GM19372 (cell line): ENCODE measurements around the gene ACVR1.

Experiments used
- ATAC-seq: cut with Tn5 transposase; IDR thresholded peaks from one replicate; pipeline ENCODE4 v1.9.1; 2021; ENCODE audit warnings: mild to moderate bottlenecking, low read depth, moderate library complexity; ENCODE audit not compliant: unreplicated experiment

Gene ACVR1

GRCh38 chr2:157803476-157803875 is 72.7 kb downstream of the ACVR1 start:
- ATAC-seq: no peak

- ATAC-seq: no peak
These were observed 75.2 kb downstream of the ACVR1 start for GRCh38 chr2:157800838-157801495.

DNA sequence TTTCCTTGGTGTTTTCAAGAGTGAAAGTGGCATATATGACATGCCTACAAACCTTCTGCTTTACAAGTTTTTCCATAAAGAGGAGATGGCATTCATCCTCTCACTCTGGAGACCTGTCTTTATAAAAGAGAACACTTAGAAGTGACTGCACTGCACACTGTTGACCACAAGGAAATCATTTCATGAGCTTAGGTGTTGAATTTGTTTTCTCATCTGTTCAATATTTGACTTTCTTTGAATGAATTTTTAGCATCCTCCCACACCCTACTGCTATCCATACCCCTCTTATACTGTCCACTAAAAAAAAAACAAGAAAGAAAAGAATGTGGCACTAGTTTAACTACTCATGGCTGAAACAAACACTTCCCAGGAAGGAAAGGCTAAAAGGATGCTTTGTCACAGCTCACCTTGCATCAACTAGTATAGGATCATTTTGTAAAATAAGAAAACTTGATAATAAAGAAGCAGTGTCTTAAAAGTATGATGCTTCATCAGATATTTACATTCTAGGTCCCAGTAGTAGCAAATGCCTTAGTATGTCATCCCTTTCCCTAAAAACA is 83.0 kb downstream of the ACVR1 start:
- no peak for ATAC-seq

GRCh38 chr2:157792335-157793052 is 83.6 kb downstream of the ACVR1 start:
- no peak for ATAC-seq

DNA sequence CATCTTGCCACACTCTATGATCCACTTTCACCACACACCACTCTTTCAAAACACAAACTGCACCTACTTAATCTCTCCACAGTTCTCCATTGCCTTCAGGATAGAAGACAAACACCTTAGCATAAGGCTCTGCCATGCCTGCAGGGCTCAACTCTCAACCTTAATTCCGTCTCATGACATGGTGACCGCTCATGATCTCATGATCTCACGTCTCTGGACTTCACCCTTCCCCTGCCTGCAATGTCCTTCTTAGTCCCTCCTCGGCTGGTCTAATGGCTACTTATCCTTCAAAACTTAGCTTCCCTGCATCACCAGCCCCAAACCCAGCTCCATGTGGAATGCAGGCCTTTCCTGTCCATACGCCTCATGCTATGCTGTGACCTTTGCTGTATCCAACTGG is 85.3 kb downstream of the ACVR1 start:
- ATAC-seq: no peak

- ATAC-seq: no peak
These were observed 86.1 kb downstream of the ACVR1 start for GRCh38 chr2:157789933-157790511.

DNA sequence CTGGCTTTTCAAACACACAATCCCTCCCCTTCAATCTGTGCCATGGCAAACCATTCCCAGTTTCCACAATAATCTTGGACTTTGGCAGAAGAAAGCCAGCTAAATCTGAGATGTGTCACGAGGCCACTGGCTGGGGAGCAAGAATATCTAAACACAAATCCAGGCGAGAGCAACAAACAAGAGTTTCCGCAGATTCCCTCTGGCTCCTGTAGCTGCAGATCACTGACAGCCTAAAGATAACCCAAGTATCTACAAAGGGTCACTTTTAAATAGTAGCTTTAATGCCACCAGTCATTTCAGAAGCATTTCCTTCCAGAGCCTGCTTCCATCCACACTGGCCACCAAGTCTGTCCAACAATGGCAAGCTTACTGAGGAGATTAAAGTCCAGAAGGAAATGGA is 86.9 kb downstream of the ACVR1 start:
- ATAC-seq: no peak

DNA sequence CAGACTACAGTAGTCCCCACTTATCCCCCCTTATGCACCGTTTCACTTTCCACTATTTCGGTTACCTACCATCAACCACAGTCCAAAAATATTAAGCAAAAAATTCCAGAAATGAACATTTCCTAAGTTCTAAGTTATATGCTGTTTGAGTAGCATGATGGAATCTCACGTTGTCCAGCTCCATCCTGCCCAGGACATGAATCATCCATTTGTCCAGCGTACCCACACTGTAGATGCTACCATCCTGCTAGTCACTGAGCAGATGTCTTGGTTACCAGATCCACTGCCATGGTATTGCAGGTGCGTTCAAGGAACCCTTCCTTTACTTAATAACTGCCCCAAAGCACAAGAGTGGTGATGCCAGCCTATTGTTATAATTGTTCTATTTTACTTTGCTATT is 87.9 kb downstream of the ACVR1 start:
- no peak for ATAC-seq

DNA sequence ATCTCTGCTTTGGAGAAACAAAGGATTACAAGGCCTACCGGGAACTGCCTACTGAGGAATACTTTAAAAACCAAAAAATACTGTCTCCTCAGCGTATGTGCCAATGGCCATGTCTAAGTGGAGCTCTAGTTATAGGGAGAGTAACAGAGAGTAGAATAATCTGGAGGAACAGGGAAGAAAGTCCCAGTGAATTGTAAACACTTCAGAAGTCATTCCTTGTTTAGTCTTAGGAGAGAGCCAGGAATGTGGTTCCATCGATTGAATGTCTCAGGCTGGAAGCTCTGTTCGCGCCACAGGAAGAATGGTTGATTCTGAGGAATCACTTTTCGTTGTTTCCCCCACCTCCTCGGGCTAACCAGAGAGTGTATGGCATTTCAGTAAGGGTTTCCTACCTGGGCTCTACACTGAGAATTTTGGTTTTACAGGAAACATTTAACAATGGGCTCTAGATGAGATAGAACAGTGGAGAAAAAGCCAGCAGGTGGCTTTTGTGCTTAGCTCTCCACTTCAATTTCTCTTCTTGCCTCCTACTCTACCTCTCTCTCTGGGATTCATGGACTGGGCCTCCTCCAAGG is 88.7 kb downstream of the ACVR1 start:
- ATAC-seq: no peak

DNA sequence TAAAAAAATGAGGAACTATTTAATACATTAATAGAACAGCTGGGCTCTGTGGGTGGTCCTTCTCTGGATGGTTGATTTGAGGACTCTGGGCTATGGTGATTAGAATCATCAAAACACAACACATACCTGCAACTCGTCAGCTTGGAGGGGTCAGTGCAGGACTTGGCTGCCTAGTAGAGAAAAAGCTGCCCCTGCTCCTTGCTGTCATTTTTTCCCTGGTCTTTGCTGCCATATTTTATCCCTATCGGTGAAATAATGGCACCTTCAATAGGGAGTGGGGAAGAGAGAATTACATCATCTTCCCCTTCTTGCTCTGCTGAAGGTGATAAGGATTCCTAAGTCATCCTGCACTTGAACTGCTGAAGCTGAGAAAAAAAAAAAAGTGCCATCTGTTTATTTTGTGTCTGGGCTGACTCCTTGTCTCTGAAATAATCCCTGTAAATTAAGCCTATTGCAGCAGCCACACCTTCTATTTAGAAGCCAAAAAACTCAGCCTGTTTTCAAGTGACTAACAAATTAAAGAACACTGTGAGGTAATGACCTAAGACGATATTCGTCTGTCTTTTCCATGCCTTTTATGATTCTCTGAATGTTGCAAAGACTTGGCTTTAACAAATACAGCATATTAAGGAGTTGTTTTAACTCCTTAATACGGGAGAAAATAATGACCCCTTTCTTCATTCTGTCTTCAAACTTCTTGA is 89.3 kb downstream of the ACVR1 start:
- no peak for ATAC-seq

DNA sequence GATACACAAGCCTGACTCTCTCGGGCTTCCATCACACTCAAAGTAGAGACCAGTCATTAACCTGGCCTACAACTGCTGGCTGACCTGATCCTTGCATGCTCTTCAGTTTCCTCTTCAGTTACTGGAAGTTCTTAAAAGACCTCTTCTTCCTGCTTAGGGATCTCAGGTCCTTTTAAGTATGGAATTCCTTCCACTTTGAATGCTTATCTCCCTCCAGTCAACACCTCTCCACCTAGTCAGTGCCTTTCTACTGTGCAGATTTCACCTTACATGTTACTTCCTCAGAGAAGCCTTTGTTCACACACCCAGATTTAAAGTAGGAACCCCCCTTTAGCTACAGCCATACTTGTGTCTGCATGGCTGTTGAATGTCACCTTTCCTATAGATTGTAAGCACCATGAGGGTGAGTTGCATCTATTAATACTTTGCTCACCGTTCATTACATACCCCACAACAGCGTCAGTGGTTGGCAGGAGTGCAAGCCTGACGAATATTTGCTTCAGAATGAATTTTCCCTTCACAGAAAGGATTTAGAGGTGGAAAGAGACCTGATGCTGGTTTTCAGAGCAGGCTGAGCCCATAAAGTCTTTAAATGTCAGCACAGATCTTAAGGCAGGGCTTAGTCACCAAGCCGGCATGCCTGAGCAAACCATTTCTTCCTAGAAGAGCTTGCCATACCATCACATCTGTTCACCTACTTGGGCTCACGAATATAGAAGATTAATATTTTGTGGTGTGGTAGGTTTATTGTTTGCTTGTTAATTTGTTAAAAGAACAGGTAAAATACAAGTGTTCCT is 90.1 kb downstream of the ACVR1 start:
- ATAC-seq: no peak

DNA sequence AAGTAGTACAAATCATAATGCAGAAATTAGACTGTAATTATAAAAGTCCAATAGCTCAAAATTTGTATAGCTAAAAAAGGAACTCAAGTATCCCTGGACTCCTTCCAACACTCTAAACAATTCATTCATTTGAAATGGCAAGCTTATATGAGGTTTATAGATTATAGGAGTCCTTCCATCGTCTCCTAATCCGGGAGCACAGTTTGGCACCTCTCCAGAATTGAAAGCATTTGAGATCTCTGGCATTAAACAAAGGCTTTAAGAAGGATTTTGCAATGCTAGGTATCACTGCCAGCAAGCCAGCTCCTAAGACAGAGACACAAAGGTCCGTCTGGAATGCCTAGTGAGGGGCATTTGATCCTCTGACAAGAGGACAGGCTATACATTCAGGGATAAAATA is 90.9 kb downstream of the ACVR1 start:
- ATAC-seq: no peak

DNA sequence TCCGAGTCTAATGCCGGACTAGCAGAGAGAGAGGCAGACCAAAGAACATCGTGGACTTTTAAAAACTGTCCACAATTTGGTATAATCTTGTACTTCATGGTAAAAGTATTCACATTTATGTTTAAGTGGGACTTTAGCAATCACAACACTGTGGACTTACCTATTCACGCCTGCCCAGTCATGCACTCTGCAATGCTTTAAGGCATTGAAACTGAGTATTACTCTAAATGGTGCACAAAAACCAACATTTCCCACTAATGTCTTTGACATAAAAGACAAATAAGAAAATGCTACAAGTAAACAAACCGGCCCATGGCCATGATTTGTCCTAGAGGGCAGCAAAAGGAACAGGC is 91.3 kb downstream of the ACVR1 start:
- no peak for ATAC-seq

- ATAC-seq: no peak
These were observed 91.8 kb downstream of the ACVR1 start for GRCh38 chr2:157784169-157784822.

DNA sequence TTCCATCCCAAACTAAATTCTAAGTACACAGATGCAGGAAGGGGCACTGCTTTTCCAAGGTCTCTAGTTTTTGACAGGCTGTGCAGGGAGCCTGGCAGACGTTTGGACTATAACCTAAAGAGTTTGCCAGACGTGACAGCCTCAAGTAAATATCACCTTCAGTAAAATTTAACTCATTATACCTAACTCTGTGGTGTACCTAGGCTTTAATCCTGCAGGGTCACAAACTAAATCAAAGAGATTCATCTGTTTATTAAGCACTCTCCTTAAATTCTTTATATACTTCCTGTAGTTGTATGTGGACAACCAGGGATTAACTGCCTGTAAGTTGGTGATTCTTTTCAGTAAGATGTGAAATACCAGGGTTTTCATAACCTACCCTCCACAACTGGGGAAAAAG is 92.9 kb downstream of the ACVR1 start:
- ATAC-seq: no peak

DNA sequence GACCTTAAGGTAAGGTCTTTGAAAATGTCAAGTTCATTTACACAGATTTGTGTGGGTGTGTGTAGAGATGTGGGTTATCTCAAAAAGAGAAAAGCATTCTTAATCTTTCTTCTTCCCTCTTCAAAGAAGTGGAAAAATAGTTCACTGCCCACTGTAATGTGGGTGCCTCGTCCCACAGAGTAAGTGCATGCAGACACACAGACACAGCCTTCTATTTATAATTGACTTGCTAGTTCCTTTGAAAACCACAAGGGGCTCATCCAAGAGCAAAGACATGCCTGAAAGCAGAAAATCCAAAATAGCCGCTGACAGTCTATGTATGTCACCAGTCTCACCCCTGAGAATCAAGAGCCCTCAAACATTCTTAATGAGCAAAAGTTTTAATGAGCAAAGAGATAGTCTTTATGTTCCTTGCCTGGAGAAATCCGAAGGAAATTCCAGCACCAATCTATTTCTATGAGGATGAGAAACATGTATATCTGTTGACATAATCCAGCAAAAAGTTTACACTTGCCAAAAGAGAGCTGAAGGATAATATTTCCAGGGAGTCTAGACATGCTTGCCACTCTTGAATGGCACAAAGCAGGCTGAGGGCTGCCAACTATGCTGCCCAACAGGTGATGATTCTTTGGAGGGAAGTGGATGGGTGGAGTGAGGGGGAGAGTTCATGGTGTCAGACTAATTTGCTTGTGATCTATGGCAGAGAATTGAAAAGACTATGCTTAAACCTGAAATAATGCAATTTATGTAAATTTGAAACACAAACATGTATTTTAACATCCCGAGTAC is 93.9 kb downstream of the ACVR1 start:
- no peak for ATAC-seq

- ATAC-seq: no peak
These were observed 95.9 kb downstream of the ACVR1 start for GRCh38 chr2:157780211-157780610.

GRCh38 chr2:157779794-157780193 is 96.3 kb downstream of the ACVR1 start:
- ATAC-seq: no peak

DNA sequence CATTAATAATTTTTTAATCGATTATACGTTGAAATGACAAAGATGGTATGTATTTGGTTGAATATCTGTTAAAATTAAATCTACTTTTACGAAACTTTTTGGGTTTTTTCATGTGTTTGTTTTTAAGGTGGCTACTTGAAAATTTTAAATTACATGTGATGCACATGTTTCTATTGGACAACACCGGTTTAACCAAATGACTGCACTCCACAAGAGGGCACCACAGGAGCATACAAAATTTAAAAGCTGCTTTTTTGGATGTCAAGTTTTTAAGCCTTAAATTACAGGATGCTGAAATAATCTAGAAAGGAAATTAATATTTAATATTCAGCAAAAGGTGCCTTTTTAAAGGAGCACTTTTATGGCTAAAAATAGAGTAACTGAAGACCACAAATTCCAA is 98.7 kb downstream of the ACVR1 start:
- no peak for ATAC-seq
